Measurements from ENCODE around the gene USP10.

USP10 gene

GRCh38 chr16:84821728-84822689, 122.2 kb downstream of the USP10 start:
- TF ChIP-seq CTCF (IDR thresholded peaks at IDR 0.05; ENCODE audit: insufficient read depth, low read length, missing control alignments) = no peak
- H3K4me3 ChIP-seq (ENCODE audit: low read depth, low read length) = peak overlapping the region; percentile 19
- CTCF ChIA-PET = interaction anchor here (0.9 to 1.5 kb wide), 2 partner anchors 64 to 129 kb away, joined by 3 to 4 read pairs; no protein-coding TSS in a partner anchor
- DNase-seq (ENCODE audit: low read depth, low spot score) = no peak
- POLR2A ChIA-PET = no interaction called here

GRCh38 chr16:84822990-84823389, 123.2 kb downstream of the USP10 start:
- ChIA-PET POLR2A (no interaction called here), CTCF (no interaction called here)
- no peak for TF ChIP-seq CTCF (IDR thresholded peaks at IDR 0.05; ENCODE audit: insufficient read depth, low read length, missing control alignments)

GRCh38 chr16:84823484-84823883, 123.7 kb downstream of the USP10 start:
- no peak for DNase-seq (ENCODE audit: low read depth, low spot score)
- no peak for TF ChIP-seq CTCF (IDR thresholded peaks at IDR 0.05; ENCODE audit: insufficient read depth, low read length, missing control alignments)
- POLR2A ChIA-PET = no interaction called here
- no peak overlapping the region for H3K4me3 ChIP-seq (ENCODE audit: low read depth, low read length)
- CTCF ChIA-PET = interaction anchor here (0.9 kb wide), 1 partner anchor 132 kb away, joined by 3 read pairs; no protein-coding TSS in a partner anchor

More at GRCh38 chr16:84822990-84823389, 123.2 kb downstream of the USP10 start:
- H3K4me3 ChIP-seq (ENCODE audit: low read depth, low read length) = no peak overlapping the region
- no peak for DNase-seq (ENCODE audit: low read depth, low spot score)

GRCh38 chr16:84823926-84824325, 124.1 kb downstream of the USP10 start:
- CTCF ChIA-PET = interaction anchor here (0.9 kb wide), 1 partner anchor 132 kb away, joined by 3 read pairs; no protein-coding TSS in a partner anchor
- no peak for TF ChIP-seq CTCF (IDR thresholded peaks at IDR 0.05; ENCODE audit: insufficient read depth, low read length, missing control alignments)
- POLR2A ChIA-PET = no interaction called here
- H3K4me3 ChIP-seq (ENCODE audit: low read depth, low read length) = no peak overlapping the region
- DNase-seq (ENCODE audit: low read depth, low spot score) = no peak

GRCh38 chr16:84825896-84826557, 126.2 kb downstream of the USP10 start:
- POLR2A ChIA-PET = no interaction called here

More at GRCh38 chr16:84825896-84826557, 126.2 kb downstream of the USP10 start:
- DNase-seq (ENCODE audit: low read depth, low spot score) = no peak
- TF ChIP-seq CTCF (IDR thresholded peaks at IDR 0.05; ENCODE audit: insufficient read depth, low read length, missing control alignments) = no peak
- H3K4me3 ChIP-seq (ENCODE audit: low read depth, low read length) = no peak overlapping the region
- CTCF ChIA-PET = interaction anchor here (0.8 to 0.9 kb wide), 2 partner anchors 19 to 126 kb away, joined by 3 to 4 read pairs; no protein-coding TSS in a partner anchor

Data from AG04449 (cell line).